GM21529 (cell line): Measurements from ENCODE around the gene LDLR.
"Not testable (repeated sequence)": the region's sequence is repeated elsewhere in the genome, so short reads cannot be mapped to it uniquely, and the experiment has no call there.

Source experiments
- ATAC-seq: cut with Tn5 transposase; IDR thresholded peaks from one replicate; pipeline ENCODE4 v1.9.1; 2021; ENCODE audit not compliant: unreplicated experiment

Gene LDLR

GRCh38 chr19:11103667-11104066 lies 14.4 kb downstream of the LDLR start:
- ATAC-seq, result not testable (repeated sequence)

- no peak for ATAC-seq
Observed at GRCh38 chr19:11105014-11105636, 15.9 kb downstream of the LDLR start.

- no peak for ATAC-seq
Observed at GRCh38 chr19:11106477-11106876, 17.2 kb downstream of the LDLR start.

GRCh38 chr19:11108746-11109145 lies 19.5 kb downstream of the LDLR start:
- no peak for ATAC-seq

- ATAC-seq, result no peak
Observed at GRCh38 chr19:11111117-11111770, 22.0 kb downstream of the LDLR start.

GRCh38 chr19:11111771-11112144 lies 22.5 kb downstream of the LDLR start:
- ATAC-seq, result no peak

- no peak for ATAC-seq
Observed at GRCh38 chr19:11113140-11113708, 24.0 kb downstream of the LDLR start.

- no peak for ATAC-seq
Observed at GRCh38 chr19:11115042-11115441, 25.8 kb downstream of the LDLR start.

GRCh38 chr19:11115895-11116446 lies 26.7 kb downstream of the LDLR start:
- ATAC-seq, result no peak

GRCh38 chr19:11116507-11116906 lies 27.2 kb downstream of the LDLR start:
- ATAC-seq, result no peak

- not testable (repeated sequence) for ATAC-seq
Observed at GRCh38 chr19:11121963-11122362, 32.7 kb downstream of the LDLR start.

- no peak for ATAC-seq
Observed at GRCh38 chr19:11123114-11123513, 33.9 kb downstream of the LDLR start.

- ATAC-seq, result not testable (repeated sequence)
Observed at GRCh38 chr19:11124157-11124556, 34.9 kb downstream of the LDLR start.

- ATAC-seq, result no peak
Observed at GRCh38 chr19:11125994-11126685, 36.9 kb downstream of the LDLR start.

GRCh38 chr19:11127905-11128304 lies 38.6 kb downstream of the LDLR start:
- ATAC-seq, result no peak

GRCh38 chr19:11130824-11131455 lies 41.7 kb downstream of the LDLR start:
- ATAC-seq, result no peak

GRCh38 chr19:11131471-11131870 lies 42.2 kb downstream of the LDLR start:
- ATAC-seq, result no peak

- no peak for ATAC-seq
Observed at GRCh38 chr19:11136400-11137101, 47.3 kb downstream of the LDLR start.

GRCh38 chr19:11137542-11138384 lies 48.5 kb downstream of the LDLR start:
- ATAC-seq, result no peak
